Inferior parietal cortex (tissue), 1 donor: Measurements from ENCODE around the gene GALNTL6.
"Not testable (repeated sequence)": the region's sequence is repeated elsewhere in the genome, so short reads cannot be mapped to it uniquely, and the experiment has no call there.

ENCODE experiments used
- DNase-seq: peaks from one replicate; pipeline ENCODE4 v3.0.0-alpha.2; 2016; ENCODE audit errors: extremely low spot score

GALNTL6 gene

DNA sequence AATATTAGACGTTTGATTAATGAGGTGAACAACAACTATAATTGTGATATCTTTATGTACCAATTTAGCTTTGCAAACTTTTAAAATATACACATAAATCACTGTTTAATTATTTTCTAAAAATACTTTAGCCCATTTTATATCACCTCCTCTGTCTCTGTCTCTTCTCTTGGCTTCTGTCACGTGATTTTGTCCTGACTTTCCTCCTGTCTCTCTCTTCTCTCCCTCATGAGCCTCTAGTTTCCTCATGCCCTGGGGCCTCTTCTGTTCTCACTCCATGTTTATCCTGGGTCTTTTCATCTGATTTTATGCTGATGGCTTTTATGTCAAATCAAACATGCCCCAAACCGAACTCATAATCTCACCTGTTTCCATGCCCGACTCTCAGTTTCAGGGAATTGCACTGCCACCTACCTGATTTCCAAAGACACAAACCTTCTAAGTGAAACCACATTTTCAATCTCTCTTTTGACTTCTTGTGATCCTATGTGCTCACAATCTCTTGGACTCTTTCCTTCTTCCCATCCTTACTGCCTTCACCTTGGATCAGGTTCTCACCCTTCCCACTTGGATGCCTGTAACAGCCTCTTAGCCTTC, 1052.4 kb downstream of the GALNTL6 start:
- DNase-seq = no peak

DNA sequence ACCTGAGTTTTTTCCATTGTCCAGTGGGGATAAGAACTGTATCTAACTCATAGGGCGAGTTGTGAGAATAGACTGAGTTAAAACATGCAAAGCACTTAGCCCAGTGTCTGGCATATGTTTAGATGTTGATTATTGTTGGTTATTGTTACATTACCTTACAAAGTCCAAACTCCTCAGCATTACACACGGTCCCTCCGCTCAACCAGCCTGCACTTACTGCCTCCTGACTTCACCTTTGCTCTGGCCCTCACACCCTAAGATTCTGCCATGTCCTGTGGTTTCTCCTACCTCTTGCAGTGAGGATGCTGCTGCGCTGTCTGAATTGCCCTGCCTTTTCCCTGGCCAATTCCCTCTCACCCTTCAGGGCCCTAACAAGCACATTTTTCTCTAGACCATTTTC, 1053.2 kb downstream of the GALNTL6 start:
- no peak for DNase-seq

DNA sequence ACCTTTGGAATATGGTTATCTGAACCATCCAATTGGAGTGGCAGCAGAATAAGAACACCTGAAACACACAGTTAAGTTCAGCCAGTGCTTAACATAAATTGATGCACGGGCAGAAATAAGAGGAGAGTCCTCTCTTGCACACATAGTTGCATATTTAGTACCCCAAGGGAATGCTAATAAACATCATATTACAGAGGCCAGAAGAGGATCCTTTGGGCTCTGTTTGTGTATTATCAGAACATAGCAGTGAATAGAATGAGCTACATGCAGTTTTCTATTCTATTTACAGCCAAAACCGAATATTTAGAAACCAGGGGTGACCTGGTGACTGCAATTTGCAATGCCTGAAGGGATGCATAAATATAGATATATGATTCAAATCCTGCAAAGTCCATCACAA, 1054.6 kb downstream of the GALNTL6 start:
- no peak for DNase-seq

DNA sequence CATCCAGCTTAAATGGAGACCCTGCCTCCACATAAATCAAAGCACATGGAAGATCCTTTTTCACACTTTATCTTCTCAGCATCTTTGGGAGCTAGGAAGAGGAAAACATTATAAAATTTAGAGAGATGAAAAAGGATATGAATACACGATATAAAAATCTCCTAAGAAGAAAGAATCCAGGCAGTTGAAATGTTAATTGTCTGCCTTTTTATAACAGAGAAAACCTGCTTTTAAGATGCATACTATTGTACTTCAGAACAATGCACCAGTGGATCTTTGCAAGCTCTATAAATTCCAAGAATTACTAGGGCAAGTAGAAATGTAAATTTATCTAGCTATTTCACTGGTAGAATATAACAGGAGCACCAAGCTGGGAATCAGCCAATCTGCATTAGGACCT, 1055.1 kb downstream of the GALNTL6 start:
- no peak for DNase-seq

DNA sequence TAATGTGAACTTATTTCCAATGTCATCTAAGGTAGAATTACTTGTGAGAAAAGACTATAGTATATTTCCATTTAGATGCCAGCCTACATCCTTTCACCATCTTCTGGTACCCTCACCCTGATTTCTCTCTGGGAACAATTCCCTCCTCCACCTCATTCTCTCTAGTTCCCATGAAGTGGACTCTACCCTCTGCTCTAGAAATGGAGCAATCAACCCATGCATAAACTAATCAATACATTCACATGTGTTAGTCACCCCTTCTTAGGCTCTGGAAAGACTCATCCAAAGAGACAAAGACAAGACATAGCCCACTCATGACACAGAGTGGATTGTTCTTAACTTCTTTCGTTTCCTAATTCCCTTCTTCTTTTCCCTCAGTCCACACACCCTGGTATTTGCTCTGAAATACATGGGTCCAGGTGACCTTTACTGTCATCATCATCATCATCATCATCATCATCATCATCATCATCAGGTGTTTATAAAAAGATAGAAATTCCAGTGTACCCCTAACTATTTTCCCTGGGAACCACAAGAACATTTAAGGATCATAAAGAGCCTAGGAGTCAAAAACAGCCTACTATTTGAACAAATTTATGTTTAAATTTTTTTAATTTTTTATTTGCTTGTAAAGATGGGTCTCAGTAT, 1056.5 kb downstream of the GALNTL6 start:
- no peak for DNase-seq

DNA sequence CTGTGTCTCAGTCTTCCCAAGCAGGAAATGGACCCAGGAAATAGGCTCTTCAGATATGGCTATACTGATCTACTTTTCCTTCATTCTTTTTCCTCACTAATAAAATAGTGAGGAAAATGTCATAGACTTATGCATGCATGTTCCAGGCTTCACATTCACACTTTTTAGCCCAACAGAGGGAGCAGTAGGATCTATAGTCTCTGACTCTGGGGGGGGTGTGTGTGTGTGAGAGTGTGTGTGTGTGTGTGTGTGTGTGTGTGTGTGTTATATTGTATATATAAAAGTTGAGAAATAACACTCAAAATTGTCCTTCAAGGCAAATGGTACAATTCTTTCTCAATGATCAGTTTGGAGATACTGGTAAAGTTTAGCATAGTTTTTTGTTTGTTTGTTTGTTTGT, 1058.2 kb downstream of the GALNTL6 start:
- DNase-seq = no peak

DNA sequence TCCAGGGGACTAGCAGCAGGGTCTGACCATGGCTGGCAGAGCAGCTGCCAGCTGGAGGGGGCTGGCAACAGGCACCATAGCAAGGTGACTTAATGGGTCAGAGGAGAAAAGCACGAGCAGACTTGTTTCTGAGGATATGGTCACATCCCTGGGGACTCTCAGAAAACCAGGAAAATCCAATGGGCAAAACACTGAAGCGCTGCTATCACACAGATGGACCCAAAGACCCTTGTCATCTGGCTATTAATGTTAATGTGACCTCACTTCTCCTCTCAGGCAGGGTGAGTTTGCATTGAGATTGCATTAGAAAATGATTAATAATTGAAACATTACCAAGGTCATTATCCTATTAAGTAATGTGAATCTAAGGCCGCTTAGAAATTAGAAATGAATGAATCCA, 1061.7 kb downstream of the GALNTL6 start:
- DNase-seq = no peak

DNA sequence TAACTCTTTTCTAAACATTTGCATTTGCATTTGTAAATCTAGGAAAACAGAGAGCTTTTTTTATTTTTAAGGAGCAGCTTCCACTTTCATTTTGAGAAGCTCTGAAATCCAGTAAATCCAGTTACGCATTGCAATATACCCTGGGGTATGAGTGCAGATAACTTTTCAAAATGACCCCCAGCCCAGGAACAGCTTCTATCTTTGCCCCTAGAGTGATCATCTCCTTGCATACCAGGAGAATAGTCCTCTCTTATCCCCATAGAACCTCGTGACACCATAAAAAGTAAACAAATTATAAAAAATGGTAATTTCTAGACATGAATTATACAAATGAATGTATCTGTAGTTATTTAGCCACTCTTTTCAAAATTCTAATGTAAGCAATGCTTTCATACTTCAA, 1063.2 kb downstream of the GALNTL6 start:
- no peak for DNase-seq

DNA sequence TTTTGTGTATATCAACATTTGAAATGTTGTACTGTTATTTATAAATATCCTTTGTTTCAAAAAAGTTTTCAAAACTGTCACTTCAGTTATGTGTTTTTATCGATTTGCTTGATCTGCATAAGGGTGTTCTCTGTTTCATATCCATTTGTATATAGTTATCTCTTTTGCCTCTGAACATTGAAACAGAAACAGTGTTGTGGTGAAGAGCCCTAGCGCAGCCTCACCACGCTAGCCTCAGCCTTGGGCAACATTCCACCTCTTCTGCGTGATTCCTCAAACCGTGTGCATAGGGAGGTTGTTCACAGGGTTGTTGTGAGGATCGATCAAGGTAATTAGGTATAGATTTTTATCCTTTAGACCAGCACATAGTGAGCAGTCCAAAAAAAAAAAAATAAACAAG, 1068.4 kb downstream of the GALNTL6 start:
- DNase-seq = no peak

DNA sequence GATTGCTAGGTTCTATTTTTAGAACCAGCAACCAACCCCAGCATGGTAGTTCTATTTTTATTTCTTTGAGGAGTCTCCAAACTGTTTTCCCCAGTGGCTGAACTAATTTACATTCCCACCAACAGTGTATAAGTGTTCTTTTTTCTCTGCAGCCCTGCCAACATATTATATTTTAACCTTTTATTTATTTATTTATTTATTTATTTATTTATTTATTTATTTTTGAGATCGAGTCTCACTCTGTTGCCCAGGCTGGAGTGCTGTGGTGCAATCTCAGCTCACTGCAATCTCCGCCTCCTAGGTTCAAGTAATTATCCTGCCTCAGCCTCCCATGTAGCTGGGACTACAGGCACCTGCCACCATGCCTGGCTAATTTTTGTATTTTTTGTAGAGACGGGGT, 1074.2 kb downstream of the GALNTL6 start:
- DNase-seq = not testable (repeated sequence)

DNA sequence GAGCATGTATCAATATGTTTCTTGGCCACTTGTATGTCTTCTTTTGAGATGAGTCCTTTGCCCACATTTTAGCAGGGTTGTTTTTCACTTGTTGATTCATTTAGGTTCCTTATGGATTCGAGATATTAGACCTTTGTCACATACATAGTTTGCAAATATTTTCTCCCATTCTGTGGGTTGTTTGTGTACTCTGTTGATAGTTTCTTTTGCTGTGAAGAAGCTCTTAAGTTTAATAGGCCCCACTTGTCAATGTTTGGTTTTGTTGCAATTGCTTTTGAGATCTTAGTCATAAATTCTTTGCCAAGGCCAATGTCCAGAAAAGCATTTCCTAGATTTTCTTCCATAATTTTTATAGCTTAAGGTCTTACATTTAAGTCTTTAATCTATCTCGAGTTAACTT, 1074.8 kb downstream of the GALNTL6 start:
- no peak for DNase-seq

DNA sequence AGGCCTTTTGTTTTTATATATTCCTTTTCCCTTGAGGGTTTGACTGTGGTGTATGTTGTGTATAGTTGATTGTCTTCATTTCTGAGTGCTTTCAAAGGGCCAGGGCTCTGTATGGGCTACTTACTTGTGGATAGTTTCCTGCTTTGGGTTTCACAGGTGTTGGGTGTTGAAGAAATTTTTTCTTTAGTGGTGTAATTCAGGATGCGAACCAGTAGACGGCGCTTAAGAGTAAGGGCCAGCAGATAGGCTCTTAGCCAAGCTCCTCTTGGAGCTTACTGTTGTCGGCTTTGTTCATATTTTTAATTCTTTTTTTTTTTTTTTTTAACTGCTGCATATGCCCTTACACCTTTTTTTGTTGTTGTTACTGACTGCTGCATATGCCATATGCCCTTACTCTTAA, 1079.1 kb downstream of the GALNTL6 start:
- no peak for DNase-seq

DNA sequence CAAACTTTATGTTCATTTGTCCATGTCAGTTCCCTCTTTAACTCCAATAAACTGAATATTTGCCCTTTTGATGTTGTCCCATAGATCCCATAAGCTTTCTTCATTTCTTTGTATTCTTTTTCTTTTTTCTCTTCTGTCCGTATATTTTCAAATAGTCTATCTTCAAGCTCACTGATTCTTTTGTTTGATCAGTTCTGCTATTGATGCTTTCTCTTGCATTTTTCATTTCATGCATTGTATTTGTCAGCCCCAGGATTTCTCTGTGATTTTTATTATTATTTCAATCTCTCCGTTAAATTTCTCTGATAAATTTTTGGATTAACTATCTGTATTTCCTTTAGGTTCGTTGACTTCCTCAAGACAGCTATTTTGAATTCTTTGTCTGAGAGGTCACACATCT, 1082.5 kb downstream of the GALNTL6 start:
- DNase-seq = no peak

DNA sequence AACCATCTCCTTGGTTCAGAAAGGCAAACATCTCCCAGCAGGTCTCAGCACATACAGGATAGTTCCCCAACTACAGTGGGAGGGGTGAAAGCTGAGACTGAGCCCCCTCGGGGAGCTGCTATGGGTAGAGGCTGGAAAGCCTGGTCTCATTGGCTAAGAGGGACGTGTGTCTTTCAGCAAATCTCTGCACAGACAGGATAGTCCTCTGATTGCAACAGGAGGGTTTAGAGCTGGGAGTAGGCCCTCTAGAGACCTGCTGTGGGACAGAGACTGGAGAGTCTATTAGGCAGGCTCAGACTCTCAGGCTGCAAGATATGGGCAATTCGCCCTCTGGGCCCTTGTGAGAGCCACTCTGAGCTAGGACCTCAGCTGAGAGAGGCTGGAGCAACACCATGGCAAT, 1083.8 kb downstream of the GALNTL6 start:
- no peak for DNase-seq

DNA sequence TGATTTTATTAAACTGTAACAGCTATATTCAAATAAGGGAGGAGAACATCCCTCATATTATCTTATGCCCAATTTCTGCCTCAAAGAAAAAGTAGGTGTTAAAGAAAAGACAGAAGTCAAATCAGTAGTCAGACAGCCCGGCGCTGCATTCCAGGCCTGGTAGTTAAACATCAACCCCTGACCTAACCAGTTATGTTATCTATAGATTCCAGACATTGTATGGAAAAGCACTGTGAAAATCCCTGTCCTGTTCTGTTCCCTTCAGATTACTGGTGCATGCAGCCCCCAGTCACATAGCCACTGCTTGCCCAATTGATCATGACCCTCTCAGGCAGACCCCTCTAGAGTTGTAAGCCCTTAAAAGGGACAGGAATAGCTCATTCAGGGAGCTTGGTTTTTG, 1085.5 kb downstream of the GALNTL6 start:
- no peak for DNase-seq

DNA sequence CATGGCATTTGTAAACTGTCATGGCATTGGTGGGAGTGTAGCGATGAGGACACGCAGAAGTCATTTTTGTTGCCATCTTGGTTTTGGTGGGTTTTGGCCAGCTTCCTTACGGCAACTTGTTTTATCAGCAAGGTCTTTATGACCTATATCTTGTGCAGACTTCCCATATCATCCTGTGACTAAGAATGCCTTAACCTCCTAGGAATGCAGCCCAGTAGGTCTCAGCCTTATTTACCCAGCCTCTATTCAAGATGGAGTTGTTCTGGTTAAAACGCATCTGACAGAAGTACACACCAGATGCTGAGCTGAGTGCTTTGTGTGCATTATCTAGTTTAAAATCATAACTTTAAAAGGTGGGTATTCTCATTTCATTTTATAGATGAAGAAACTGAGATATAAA, 1086.7 kb downstream of the GALNTL6 start:
- no peak for DNase-seq

DNA sequence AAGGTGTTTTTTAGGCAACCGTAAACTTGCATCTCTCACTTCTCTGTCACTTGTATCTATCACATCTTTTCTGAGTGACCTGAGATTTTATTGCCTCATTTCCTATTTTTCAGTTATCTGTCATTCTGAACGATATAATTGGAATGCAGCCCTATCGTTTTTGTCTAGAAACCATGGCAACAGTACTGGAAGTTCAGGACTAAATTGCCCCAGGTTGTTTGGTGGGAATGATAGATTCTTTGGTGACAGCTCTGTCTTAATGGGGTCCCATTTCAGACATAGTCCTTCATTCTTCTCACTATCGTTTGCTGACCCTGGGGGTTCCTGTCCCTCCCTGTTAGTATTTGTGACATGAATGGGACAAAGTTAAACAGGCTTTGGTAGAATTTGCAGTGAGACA, 1087.7 kb downstream of the GALNTL6 start:
- no peak for DNase-seq

DNA sequence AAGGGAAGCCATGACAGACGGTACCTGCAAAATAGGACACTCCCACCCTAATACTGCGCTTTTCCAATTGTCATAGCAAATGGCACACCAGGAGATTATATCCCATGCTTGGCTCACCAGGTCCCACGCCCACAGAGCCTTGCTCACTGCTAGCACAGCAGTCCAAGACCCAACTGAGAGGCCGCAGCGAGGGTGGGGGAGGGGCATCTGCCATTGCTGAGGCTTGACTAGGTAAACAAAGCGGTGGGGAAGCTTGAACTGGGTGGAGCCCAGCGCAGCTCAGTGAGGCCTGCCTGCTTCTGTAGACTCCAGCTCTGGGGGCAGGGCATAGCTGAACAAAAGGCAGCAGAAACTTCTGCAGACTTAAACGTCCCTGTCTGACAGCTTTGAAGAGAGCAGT, 1099.3 kb downstream of the GALNTL6 start:
- DNase-seq = not testable (repeated sequence)

DNA sequence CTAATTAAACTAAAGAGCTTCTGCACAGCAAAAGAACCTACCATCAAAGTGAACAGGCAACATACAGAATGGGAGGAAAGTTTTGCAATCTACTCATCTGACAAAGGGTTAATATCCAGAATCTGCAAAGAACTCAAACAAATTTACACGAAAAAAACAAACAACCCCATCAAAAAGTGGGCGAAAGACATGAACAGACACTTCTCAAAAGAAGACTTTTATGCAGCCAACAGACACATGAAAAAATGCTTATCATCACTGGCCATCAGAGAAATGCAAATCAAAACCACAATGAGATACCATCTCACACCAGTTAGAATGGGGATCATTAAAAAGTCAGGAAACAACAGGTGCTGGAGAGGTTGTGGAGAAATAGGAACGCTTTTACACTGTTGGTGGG, 1104.2 kb downstream of the GALNTL6 start:
- DNase-seq = not testable (repeated sequence)

DNA sequence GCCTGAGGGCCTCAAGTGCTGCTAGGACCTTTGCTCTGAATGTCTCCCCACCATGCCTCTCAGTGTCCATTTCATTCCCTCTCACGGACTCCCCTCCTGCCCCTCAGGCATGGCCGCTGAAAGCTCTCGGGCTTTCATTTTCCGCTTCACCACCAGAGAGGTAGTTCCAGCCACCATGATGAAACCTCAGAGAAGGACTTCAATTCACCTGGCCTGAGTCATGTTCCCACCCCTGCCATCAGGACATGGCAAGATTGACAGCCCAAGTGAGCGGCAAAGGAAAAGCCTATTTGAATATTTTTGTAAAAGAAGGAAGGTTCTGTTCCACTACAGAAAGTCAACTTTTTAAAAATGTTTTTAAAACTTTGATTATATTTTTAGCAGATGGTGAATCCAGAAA, 1106.1 kb downstream of the GALNTL6 start:
- DNase-seq = no peak

DNA sequence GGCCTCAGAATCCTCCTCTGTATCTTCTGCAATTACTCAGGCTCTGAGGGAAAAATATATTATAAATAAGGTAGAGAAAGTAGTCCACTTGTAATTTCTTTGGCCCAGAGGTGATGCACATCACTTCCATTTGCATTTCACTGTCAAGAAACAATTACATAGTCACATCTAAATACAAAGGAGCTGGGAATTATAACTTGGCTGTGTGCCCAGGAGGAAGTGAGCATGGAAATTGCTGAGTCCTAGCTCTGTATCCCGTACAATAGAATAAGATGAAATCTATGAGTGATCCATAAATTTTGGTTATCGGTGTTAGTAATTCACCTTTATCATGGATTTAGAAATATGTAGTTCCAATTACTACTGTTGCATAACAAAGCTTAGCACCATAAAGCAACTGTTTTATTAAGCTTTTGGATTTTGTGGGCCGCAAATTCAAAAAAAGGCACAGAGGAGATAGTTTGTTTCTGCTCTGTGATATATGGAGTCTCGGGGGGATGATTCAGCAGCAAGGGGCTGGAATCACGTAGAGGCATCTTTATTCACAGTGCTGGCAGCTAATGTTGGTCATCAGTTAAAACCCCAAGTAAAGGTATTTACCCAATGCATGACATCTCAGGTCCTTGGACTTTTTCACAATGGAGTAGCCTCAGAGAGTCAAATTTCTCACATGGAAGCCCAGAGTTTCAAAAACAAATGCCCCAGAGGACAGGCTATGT, 1114.1 kb downstream of the GALNTL6 start:
- no peak for DNase-seq

DNA sequence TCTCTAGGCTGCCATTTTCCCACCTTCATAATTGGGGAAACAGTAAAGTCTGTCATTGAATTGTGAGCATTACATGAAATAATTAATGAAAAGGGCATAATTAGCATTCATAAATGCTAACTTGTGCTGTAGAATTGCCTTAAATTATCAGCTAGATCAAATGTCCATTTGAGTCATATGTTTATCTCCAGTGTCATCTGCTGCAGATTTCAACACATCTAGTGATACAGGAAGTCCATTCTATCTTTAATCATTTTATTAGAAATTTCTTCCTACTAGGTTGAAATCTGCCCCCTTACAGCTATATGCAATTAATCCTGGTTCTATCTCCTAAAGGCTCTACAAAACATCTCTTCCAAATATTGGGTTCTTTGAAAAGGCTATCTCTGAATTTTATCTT, 1115.1 kb downstream of the GALNTL6 start:
- DNase-seq = no peak

DNA sequence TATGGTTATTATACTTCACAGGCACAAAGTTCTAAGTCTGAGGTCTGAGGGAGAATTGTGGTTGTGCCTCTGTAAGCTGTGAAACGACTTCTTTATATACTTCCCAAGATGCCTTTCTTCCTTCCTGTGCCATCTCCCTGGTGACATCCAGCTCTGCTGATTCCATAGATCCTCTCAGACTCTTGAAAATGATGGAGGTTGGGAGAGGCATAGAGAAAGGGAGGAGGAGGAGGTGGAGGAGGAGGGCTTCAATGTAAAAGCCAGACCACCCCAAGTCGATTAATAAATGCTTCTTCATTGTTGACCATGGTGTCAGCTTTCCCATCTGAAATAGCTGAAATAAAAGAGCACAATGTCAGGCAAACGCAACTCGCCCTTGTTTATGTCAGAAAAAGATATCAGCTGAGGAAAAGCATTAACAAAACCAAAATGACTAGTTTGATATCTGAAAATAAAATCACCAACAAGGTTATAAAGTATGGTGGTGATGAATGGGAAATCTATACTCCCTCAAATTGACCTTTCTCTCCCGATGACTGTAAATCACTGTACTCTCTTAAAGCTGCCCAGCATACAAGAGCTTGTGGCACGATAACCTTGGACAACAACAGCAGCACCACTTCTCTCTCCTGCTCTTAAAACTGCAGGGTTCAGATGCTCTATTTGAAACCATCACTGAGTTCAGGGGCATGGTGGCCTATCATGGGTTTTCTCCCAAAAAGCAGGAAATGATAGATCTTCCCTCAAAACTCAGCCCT, 1125.0 kb downstream of the GALNTL6 start:
- no peak for DNase-seq
